RWPE2 (cell line): Measurements from ENCODE around the gene USP6NL.

Experiments
- ATAC-seq: fragments of 200-7000 bp; cut with Tn5 transposase; 3 replicates; pipeline ENCODE4 v1.9.1; 2021; ENCODE audit warnings: low read depth
- DNase-seq: peaks from one replicate; pipeline ENCODE4 v3.0.0-alpha.2; 2020; ENCODE audit warnings: low spot score
- H3K27ac ChIP-seq: fragments of 450-650 bp; 2 replicates; pipeline ENCODE4 v1.5.1; 2017; ENCODE audit warnings: mild to moderate bottlenecking; ENCODE audit not compliant: poor library complexity, severe bottlenecking
- H3K27me3 ChIP-seq: fragments of 250-450 bp; sonication (Bioruptor Pico); 2 replicates; pipeline ENCODE4 v1.5.1; 2021; ENCODE audit warnings: mild to moderate bottlenecking, moderate library complexity; ENCODE audit not compliant: insufficient read depth, poor library complexity, severe bottlenecking
- H3K36me3 ChIP-seq: fragments of 250-450 bp; sonication (Bioruptor Pico); 2 replicates; pipeline ENCODE4 v1.5.1; 2020; ENCODE audit warnings: low read depth, mild to moderate bottlenecking, moderate library complexity
- H3K4me1 ChIP-seq: fragments of 250-450 bp; sonication (Bioruptor Pico); 2 replicates; pipeline ENCODE4 v1.5.1; 2021; ENCODE audit warnings: mild to moderate bottlenecking, moderate library complexity; ENCODE audit not compliant: insufficient read depth, poor library complexity, severe bottlenecking
- H3K4me3 ChIP-seq: fragments of 250-450 bp; sonication (Bioruptor Pico); 2 replicates; pipeline ENCODE4 v1.5.1; 2021; ENCODE audit warnings: mild to moderate bottlenecking, moderate library complexity; ENCODE audit not compliant: severe bottlenecking
- H3K9me3 ChIP-seq: fragments of 250-450 bp; sonication (Bioruptor Pico); 2 replicates; pipeline ENCODE4 v1.5.1; 2021; ENCODE audit warnings: mild to moderate bottlenecking, moderate library complexity; ENCODE audit not compliant: severe bottlenecking
- TF ChIP-seq, protein P1 (sequence below): fragments of 450-650 bp; IDR thresholded peaks from one replicate; pipeline ENCODE4 v1.5.1; 2017; ENCODE audit warnings: mild to moderate bottlenecking, moderate library complexity; ENCODE audit not compliant: poor library complexity, severe bottlenecking

USP6NL gene

DNA sequence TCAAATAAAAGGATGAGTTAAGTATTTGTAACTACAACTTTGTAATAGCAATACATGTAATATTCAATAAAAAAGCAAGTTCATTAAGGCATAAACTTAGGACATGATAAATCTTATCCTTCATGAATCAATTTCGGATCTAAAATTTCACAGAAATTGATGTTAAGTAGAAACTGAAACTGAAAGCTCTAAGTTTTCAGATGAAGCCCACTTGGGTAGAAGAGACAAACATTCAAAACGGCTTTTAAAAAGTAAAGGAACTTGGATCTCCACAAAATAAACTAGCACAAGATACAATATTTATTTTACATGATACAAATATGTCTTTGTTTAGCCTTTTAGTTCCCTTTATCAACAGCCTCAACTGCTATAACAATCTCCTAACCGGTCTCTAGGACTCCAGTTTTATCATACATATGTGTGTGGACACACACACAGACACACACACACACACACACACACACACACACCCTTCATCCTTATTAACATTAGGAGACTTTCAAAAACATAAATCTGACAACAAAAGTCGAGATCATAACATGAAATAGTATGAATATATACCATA lies 83.7 kb downstream of the USP6NL start:
- Histone ChIP-seq H3K4me1 (no peaks in the 10 kb centered on the region), H3K4me3 (no peak overlapping the region)

DNA sequence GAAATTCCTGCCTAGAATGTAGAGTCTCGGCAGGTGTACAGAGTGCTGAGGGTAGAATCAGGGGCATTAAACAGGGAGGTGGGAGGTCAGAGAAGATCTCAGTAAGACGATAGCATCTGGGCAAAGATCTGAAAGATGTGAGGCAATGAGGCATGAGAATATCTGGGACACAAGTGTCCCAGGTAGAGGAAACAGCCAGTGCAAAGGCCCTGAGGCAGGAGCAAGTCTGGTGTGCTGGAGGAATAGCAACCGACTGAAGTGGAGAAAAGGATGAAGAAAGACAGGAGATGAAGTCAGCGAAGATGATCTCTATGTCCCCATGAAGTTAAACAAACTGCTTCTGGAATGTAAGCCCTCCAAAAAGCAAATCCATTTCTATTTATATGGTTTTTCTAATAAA lies 84.4 kb downstream of the USP6NL start:
- H3K36me3 ChIP-seq = peaks cover 10% of the 10 kb centered on the region
- no peak overlapping the region for H3K4me3 ChIP-seq
- no peaks in the 10 kb centered on the region for H3K4me1 ChIP-seq
- DNase-seq (no peak), ATAC-seq (no peak)
- no peak overlapping the region for H3K27ac ChIP-seq
- TF ChIP-seq, protein P1, sequence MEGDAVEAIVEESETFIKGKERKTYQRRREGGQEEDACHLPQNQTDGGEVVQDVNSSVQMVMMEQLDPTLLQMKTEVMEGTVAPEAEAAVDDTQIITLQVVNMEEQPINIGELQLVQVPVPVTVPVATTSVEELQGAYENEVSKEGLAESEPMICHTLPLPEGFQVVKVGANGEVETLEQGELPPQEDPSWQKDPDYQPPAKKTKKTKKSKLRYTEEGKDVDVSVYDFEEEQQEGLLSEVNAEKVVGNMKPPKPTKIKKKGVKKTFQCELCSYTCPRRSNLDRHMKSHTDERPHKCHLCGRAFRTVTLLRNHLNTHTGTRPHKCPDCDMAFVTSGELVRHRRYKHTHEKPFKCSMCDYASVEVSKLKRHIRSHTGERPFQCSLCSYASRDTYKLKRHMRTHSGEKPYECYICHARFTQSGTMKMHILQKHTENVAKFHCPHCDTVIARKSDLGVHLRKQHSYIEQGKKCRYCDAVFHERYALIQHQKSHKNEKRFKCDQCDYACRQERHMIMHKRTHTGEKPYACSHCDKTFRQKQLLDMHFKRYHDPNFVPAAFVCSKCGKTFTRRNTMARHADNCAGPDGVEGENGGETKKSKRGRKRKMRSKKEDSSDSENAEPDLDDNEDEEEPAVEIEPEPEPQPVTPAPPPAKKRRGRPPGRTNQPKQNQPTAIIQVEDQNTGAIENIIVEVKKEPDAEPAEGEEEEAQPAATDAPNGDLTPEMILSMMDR = no peak
- no peaks in the 10 kb centered on the region for H3K9me3 ChIP-seq
- H3K27me3 ChIP-seq = no peaks in the 10 kb centered on the region

More for the DNA sequence above, 83.7 kb downstream of the USP6NL start:
- DNase-seq = no peak
- Histone ChIP-seq H3K36me3 (peaks cover 4% of the 10 kb centered on the region), H3K27me3 (no peaks in the 10 kb centered on the region), H3K9me3 (no peaks in the 10 kb centered on the region), H3K27ac (no peak overlapping the region)
- no peak for ATAC-seq
- TF ChIP-seq, protein P1 = no peak

DNA sequence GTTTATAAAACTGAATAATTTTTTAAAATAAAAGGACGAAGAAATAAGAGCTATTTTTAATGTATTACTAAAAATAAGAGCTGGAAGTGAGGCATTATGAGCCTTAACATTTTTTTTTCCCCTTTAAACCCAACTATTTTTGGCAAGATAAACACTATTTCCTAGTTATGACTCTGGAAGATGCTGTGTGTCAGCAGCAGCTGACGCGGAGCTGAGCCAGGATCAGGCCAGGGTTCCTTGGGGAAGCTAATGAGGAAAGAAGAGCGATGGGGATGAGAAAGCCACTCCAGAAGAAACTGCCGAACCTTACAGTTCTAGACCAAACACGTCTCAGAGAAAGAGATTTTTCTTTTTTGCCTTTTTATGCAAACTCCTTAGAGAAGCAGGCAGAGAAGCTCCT lies 85.9 kb downstream of the USP6NL start:
- peaks cover 14% of the 10 kb centered on the region for H3K36me3 ChIP-seq
- no peak overlapping the region for H3K27ac ChIP-seq
- no peaks in the 10 kb centered on the region for H3K9me3 ChIP-seq
- DNase-seq (no peak), ATAC-seq (no peak)
- H3K27me3 ChIP-seq = no peaks in the 10 kb centered on the region
- TF ChIP-seq, protein P1 = no peak
- H3K4me3 ChIP-seq = no peak overlapping the region
- H3K4me1 ChIP-seq = no peaks in the 10 kb centered on the region

DNA sequence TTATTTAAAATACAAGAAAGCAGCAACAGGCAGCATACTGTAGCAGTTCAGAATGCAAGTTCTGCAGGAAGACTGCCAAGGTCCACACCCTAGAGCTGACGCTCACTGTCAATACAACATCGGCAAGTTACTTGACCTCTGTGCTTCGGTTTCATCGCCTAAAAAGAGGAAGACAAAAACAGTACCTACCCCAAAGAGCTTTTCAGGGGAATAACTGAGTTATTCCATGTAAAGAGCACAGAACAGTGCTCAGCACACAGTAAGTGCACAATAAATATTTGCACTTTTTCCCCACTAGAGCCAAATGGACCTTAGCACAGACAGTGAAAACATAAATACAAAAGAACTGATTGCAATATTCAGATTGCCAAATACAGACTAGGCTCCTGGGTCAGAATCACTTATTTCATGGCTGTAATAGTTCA lies 88.6 kb downstream of the USP6NL start:
- Histone ChIP-seq H3K27me3 (no peaks in the 10 kb centered on the region), H3K4me1 (no peaks in the 10 kb centered on the region)

DNA sequence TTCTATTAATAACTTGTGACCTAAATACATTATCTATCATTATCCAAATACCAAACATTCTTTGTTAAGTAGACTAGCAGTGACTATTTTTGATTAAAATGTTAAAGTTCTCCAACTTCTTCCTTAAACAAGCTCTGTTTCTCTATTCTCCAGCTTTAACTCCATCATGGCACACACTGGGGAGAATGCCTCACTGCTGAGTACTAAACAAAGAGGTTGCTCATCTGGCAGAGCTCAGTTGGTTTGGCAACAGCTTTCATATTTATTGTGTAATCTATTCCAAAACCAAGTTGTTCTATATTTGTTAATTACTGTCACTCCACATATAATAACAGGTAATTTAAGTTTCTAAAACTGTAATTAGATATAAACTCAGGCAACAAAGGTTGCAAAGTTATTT lies 89.6 kb downstream of the USP6NL start:
- H3K9me3 ChIP-seq = no peaks in the 10 kb centered on the region
- H3K4me3 ChIP-seq = no peak overlapping the region
- H3K36me3 ChIP-seq = peaks cover 14% of the 10 kb centered on the region
- H3K27ac ChIP-seq = no peak overlapping the region
- DNase-seq (no peak), ATAC-seq (no peak)
- TF ChIP-seq, protein P1 = no peak
- H3K4me1 ChIP-seq = no peaks in the 10 kb centered on the region
- H3K27me3 ChIP-seq = no peaks in the 10 kb centered on the region

More for the DNA sequence above, 88.6 kb downstream of the USP6NL start:
- H3K9me3 ChIP-seq = no peaks in the 10 kb centered on the region
- ATAC-seq (no peak), DNase-seq (no peak)
- no peak overlapping the region for H3K4me3 ChIP-seq
- TF ChIP-seq, protein P1 = no peak
- peaks cover 14% of the 10 kb centered on the region for H3K36me3 ChIP-seq
- no peak overlapping the region for H3K27ac ChIP-seq
